ENCODE data around the gene FAM20A. TPM values are rescaled to one million over a fixed set of nuclear protein-coding genes. Genes with fewer than 3 reads are reported as not detected.
"Not testable (repeated sequence)": the region's sequence is repeated elsewhere in the genome, so short reads cannot be mapped to it uniquely, and the experiment has no call there.

Gene FAM20A
- total RNA-seq, 1 experiment from 2014 or later: 0.34 TPM

GRCh38 chr17:68519911-68520310, 81.3 kb downstream of the FAM20A start:
- no TSS peak for BruUV-seq (replicated peaks)
- Mint-ChIP-seq H3K9me3 (ENCODE audit: unreplicated experiment) (no peaks in the 10 kb centered on the region), H3K36me3 (ENCODE audit: insufficient read depth, unreplicated experiment) (peaks cover 71% of the 10 kb centered on the region), H3K4me1 (ENCODE audit: low read depth, unreplicated experiment) (no peaks in the 10 kb centered on the region), H3K27ac (ENCODE audit: unreplicated experiment) (no peak overlapping the region), H3K4me3 (ENCODE audit: unreplicated experiment) (no peak overlapping the region), H3K27me3 (ENCODE audit: insufficient read depth, unreplicated experiment) (no peaks in the 10 kb centered on the region)
- TF ChIP-seq, protein P1, sequence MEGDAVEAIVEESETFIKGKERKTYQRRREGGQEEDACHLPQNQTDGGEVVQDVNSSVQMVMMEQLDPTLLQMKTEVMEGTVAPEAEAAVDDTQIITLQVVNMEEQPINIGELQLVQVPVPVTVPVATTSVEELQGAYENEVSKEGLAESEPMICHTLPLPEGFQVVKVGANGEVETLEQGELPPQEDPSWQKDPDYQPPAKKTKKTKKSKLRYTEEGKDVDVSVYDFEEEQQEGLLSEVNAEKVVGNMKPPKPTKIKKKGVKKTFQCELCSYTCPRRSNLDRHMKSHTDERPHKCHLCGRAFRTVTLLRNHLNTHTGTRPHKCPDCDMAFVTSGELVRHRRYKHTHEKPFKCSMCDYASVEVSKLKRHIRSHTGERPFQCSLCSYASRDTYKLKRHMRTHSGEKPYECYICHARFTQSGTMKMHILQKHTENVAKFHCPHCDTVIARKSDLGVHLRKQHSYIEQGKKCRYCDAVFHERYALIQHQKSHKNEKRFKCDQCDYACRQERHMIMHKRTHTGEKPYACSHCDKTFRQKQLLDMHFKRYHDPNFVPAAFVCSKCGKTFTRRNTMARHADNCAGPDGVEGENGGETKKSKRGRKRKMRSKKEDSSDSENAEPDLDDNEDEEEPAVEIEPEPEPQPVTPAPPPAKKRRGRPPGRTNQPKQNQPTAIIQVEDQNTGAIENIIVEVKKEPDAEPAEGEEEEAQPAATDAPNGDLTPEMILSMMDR (IDR thresholded peaks at IDR 0.05; ENCODE audit: insufficient read depth in 1 of 2, low read depth in 1 of 2, low read length in 1 of 2, severe bottlenecking in 1 of 2, unreplicated experiment in 1 of 2): no peak
- no peak for DNase-seq
- Histone ChIP-seq H3K4me1 (no peaks in the 10 kb centered on the region), H3K27me3 (replicated peaks; ENCODE audit: control insufficient read depth, insufficient read depth, low read length) (no peaks in the 10 kb centered on the region), H3K36me3 (ENCODE audit: control insufficient read depth, insufficient read depth, low read length) (peaks cover 2% of the 10 kb centered on the region), H3K9me3 (peaks cover 4% of the 10 kb centered on the region; the same call in 1 of the 2 replicates), H3K4me3 (ENCODE audit: low read depth, low read length) (no peak overlapping the region)
- intact Hi-C loops (cut with micrococcal nuclease; ENCODE audit: unreplicated experiment): no loop called here
- CTCF ChIA-PET: no interaction called here
- POLR2A ChIA-PET: no interaction called here

- H3K27me3 Mint-ChIP-seq (ENCODE audit: insufficient read depth, unreplicated experiment); H3K4me1 Mint-ChIP-seq (ENCODE audit: low read depth, unreplicated experiment); H3K36me3 ChIP-seq (ENCODE audit: control insufficient read depth, insufficient read depth, low read length); CTCF ChIA-PET; intact Hi-C loops (cut with micrococcal nuclease; ENCODE audit: unreplicated experiment); H3K9me3 ChIP-seq; H3K27me3 ChIP-seq (replicated peaks; ENCODE audit: control insufficient read depth, insufficient read depth, low read length); H3K4me3 Mint-ChIP-seq (ENCODE audit: unreplicated experiment); H3K9me3 Mint-ChIP-seq (ENCODE audit: unreplicated experiment); DNase-seq; POLR2A ChIA-PET; H3K4me3 ChIP-seq (ENCODE audit: low read depth, low read length); H3K4me1 ChIP-seq; BruUV-seq (replicated peaks): not testable (repeated sequence)
- H3K36me3 Mint-ChIP-seq (ENCODE audit: insufficient read depth, unreplicated experiment): peaks cover 65% of the 10 kb centered on the region
- H3K27ac Mint-ChIP-seq (ENCODE audit: unreplicated experiment): peak overlapping the region; percentile 17
Observed at GRCh38 chr17:68519051-68519450, 82.1 kb downstream of the FAM20A start.

GRCh38 chr17:68518063-68518815, 82.9 kb downstream of the FAM20A start:
- Mint-ChIP-seq H3K4me1 (ENCODE audit: low read depth, unreplicated experiment) (peaks cover 9% of the 10 kb centered on the region), H3K27me3 (ENCODE audit: insufficient read depth, unreplicated experiment) (no peaks in the 10 kb centered on the region), H3K4me3 (ENCODE audit: unreplicated experiment) (no peak overlapping the region), H3K27ac (ENCODE audit: unreplicated experiment) (no peak overlapping the region), H3K9me3 (ENCODE audit: unreplicated experiment) (no peaks in the 10 kb centered on the region), H3K36me3 (ENCODE audit: insufficient read depth, unreplicated experiment) (peaks cover 59% of the 10 kb centered on the region)
- H3K4me3 ChIP-seq (ENCODE audit: low read depth, low read length): no peak overlapping the region
- intact Hi-C loops (cut with micrococcal nuclease; ENCODE audit: unreplicated experiment): no loop called here
- H3K9me3 ChIP-seq: peaks cover 4% of the 10 kb centered on the region; the same call in 1 of the 2 replicates
- ChIA-PET POLR2A (no interaction called here), CTCF (no interaction called here)
- H3K27me3 ChIP-seq (replicated peaks; ENCODE audit: control insufficient read depth, insufficient read depth, low read length): no peaks in the 10 kb centered on the region
- TF ChIP-seq, protein P1 (IDR thresholded peaks at IDR 0.05; ENCODE audit: insufficient read depth in 1 of 2, low read depth in 1 of 2, low read length in 1 of 2, severe bottlenecking in 1 of 2, unreplicated experiment in 1 of 2): no peak
- BruUV-seq (replicated peaks): no TSS peak
- peaks cover 10% of the 10 kb centered on the region for H3K4me1 ChIP-seq
- no peak for DNase-seq
- H3K36me3 ChIP-seq (ENCODE audit: control insufficient read depth, insufficient read depth, low read length): peaks cover 2% of the 10 kb centered on the region

DNA sequence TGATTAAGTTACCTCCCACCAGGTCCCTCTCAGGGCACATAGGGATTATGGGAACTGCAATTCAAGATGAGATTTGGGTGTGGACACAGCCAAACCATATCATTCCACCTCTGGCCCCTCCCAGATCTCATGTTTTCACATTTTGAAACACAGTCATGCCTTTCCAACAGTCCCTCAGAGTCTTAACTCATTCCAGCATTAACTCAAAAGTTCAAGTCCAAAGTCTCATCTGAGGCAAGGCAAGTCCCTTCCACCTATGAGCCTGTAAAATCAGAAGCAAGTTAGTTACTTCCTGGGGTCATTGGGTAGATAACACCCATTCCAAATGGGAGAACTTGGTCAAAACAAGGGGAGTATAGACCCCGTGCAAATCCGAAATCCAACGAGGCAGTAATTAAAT, 83.6 kb downstream of the FAM20A start:
- H3K4me3 Mint-ChIP-seq (ENCODE audit: unreplicated experiment); H3K27me3 Mint-ChIP-seq (ENCODE audit: insufficient read depth, unreplicated experiment); POLR2A ChIA-PET; H3K4me1 Mint-ChIP-seq (ENCODE audit: low read depth, unreplicated experiment); intact Hi-C loops (cut with micrococcal nuclease; ENCODE audit: unreplicated experiment); H3K36me3 ChIP-seq (ENCODE audit: control insufficient read depth, insufficient read depth, low read length); H3K27ac Mint-ChIP-seq (ENCODE audit: unreplicated experiment); CTCF ChIA-PET; BruUV-seq (replicated peaks); H3K27me3 ChIP-seq (replicated peaks; ENCODE audit: control insufficient read depth, insufficient read depth, low read length); H3K4me1 ChIP-seq; H3K9me3 ChIP-seq; H3K4me3 ChIP-seq (ENCODE audit: low read depth, low read length); H3K9me3 Mint-ChIP-seq (ENCODE audit: unreplicated experiment); DNase-seq: not testable (repeated sequence)
- H3K36me3 Mint-ChIP-seq (ENCODE audit: insufficient read depth, unreplicated experiment): peaks cover 54% of the 10 kb centered on the region

All from Caco-2 (cell line).